MCF 10A (cell line): ENCODE results near the gene ZNF160. TPM values are rescaled to one million over a fixed set of nuclear protein-coding genes. Genes with fewer than 3 reads are reported as not detected.

Experiments used
- BruUV-seq: library from RNA; stranded (reverse); fragments of 400-500 nt; replicated peaks from 2 replicates; lab custom pipeline; 2021; lab: Mats Ljungman, UMichigan
- CTCF ChIA-PET: fragments of 300-600 bp; sonication (Branson Sonifier 250); formaldehyde crosslinking; extraction: SDS; loops from one replicate; lab custom pipeline; 2021; ENCODE audit warnings: antibody characterized with exemption, inconsistent platforms; lab: Yijun Ruan, JAX
- POLR2A ChIA-PET: fragments of 300-600, 350-650 bp; sonication (Branson Sonifier 250); formaldehyde crosslinking; extraction: SDS; loops from one replicate; lab custom pipeline; 2020; ENCODE audit warnings: antibody characterized with exemption, inconsistent platforms; lab: Yijun Ruan, JAX
- DNase-seq: peaks from one replicate; pipeline ENCODE4 v3.0.0-alpha.2; 2018; ENCODE audit not compliant: unreplicated experiment
- H3K27ac Mint-ChIP-seq: one replicate; pipeline ENCODE4 v1.8.0; 2022; ENCODE audit warnings: mild to moderate bottlenecking, low read depth, mixed read lengths; ENCODE audit not compliant: unreplicated experiment
- H3K27me3 Mint-ChIP-seq: one replicate; pipeline ENCODE4 v1.8.0; 2022; ENCODE audit warnings: mixed read lengths; ENCODE audit not compliant: insufficient read depth, unreplicated experiment
- H3K36me3 Mint-ChIP-seq: one replicate; pipeline ENCODE4 v1.8.0; 2022; ENCODE audit warnings: mild to moderate bottlenecking, moderate library complexity, mixed read lengths; ENCODE audit not compliant: insufficient read depth, unreplicated experiment
- H3K4me1 Mint-ChIP-seq: one replicate; pipeline ENCODE4 v1.8.0; 2022; ENCODE audit warnings: mixed read lengths; ENCODE audit not compliant: insufficient read depth, unreplicated experiment
- H3K4me3 Mint-ChIP-seq: one replicate; pipeline ENCODE4 v1.8.0; 2022; ENCODE audit warnings: mild to moderate bottlenecking, moderate library complexity, mixed read lengths; ENCODE audit not compliant: unreplicated experiment
- H3K9me3 Mint-ChIP-seq: one replicate; pipeline ENCODE4 v1.8.0; 2022; ENCODE audit warnings: mixed read lengths; ENCODE audit not compliant: unreplicated experiment
- intact Hi-C: fragments of 100-400 bp; cut with micrococcal nuclease; formaldehyde crosslinking; loops from 2 replicates; pipeline ENCODE4 v1.14.1; 2022
- total RNA-seq: library from RNA; stranded (reverse); gene quantifications from 2 replicates; pipeline ENCODE4 v1.2.3, GENCODE V29; 2022
- TF ChIP-seq, protein P1 (sequence below): fragments of 200-600 bp; IDR thresholded peaks from one replicate; pipeline ENCODE4 v1.8.0; 2022; ENCODE audit warnings: antibody characterized with exemption, mild to moderate bottlenecking; ENCODE audit not compliant: unreplicated experiment

ZNF160 gene
- total RNA-seq, 1 experiment from 2014 or later = 16.5 TPM

DNA sequence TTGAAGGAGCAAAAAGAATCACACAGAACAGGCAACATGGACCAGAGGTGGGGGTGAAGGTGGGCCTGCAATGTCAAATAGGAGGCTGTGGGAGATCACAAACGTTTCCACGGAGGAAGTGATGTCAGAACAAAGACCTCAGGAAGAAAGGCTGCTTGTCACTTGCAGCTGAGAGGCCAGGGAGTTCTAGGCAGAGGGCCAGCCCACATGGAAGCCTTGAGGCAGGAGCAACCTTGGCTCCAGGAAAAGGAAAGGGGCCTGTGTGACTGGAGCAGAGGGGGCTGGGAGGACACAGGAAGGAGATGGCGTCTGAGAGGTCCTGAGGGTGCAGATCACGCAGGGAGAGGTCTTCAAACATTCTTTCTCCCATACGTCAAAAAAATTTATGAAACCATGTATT is 16.3 kb downstream of the ZNF160 start:
- H3K36me3 Mint-ChIP-seq = peaks cover 71% of the 10 kb centered on the region
- peak overlapping the region; percentile 36 for H3K27ac Mint-ChIP-seq
- no peak for DNase-seq
- H3K27me3 Mint-ChIP-seq = no peaks in the 10 kb centered on the region
- peaks cover 17% of the 10 kb centered on the region for H3K9me3 Mint-ChIP-seq
- no peaks in the 10 kb centered on the region for H3K4me1 Mint-ChIP-seq
- POLR2A ChIA-PET = no interaction called here
- TF ChIP-seq, protein P1, sequence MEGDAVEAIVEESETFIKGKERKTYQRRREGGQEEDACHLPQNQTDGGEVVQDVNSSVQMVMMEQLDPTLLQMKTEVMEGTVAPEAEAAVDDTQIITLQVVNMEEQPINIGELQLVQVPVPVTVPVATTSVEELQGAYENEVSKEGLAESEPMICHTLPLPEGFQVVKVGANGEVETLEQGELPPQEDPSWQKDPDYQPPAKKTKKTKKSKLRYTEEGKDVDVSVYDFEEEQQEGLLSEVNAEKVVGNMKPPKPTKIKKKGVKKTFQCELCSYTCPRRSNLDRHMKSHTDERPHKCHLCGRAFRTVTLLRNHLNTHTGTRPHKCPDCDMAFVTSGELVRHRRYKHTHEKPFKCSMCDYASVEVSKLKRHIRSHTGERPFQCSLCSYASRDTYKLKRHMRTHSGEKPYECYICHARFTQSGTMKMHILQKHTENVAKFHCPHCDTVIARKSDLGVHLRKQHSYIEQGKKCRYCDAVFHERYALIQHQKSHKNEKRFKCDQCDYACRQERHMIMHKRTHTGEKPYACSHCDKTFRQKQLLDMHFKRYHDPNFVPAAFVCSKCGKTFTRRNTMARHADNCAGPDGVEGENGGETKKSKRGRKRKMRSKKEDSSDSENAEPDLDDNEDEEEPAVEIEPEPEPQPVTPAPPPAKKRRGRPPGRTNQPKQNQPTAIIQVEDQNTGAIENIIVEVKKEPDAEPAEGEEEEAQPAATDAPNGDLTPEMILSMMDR = no peak
- intact Hi-C loops = no loop called here
- no TSS peak for BruUV-seq
- no peak overlapping the region for H3K4me3 Mint-ChIP-seq
- CTCF ChIA-PET = interaction anchor here (1.0 kb wide), 1 partner anchor 10 kb away, joined by 4 read pairs; no protein-coding TSS in a partner anchor

DNA sequence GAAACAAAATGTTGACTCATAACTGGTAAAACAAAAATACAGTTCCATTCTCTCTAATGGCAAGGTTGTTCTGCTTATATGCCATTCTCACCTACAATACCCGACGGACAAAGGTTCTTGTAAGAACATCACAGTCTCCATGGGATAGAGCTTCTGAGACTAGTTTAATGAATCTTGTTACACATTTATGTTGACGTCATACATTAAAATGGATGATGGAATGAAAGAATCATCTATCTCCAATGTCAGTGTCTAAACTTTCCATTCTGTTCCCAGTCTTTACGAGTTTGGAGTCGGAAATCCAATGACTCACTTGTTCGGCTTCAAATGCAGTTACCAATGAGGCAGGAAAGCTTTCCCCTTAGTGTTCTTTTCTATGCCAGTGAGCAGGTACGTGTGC is 17.7 kb downstream of the ZNF160 start:
- ChIA-PET POLR2A (no interaction called here), CTCF (no interaction called here)
- Mint-ChIP-seq H3K4me1 (no peaks in the 10 kb centered on the region), H3K27ac (no peak overlapping the region), H3K27me3 (no peaks in the 10 kb centered on the region), H3K4me3 (no peak overlapping the region), H3K36me3 (peaks cover 60% of the 10 kb centered on the region), H3K9me3 (peaks cover 28% of the 10 kb centered on the region)
- intact Hi-C loops = no loop called here
- no peak for DNase-seq
- BruUV-seq = no TSS peak
- TF ChIP-seq, protein P1 = no peak

DNA sequence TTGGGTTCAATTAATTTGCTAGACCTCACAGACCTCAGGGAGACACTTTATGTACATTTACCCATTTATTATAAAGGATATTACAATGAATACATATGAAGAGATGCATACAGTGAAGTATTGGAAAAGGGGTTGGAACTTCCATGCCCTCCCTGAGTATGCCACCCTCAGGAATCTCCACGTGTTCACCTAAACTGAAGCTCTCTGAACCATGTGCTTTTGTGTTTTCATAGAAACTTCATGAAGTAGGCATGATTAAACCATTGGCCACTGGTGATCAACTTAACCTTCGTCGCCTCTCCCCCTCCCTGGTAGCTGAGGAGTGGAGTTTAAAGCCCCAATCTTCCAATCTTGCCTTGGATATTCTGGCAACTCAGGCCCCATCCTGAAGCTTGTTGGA is 20.3 kb downstream of the ZNF160 start:
- no peak for DNase-seq
- no peak overlapping the region for H3K4me3 Mint-ChIP-seq
- ChIA-PET POLR2A (interaction anchor here (1.9 kb wide), 1 partner anchor 19 kb away, joined by 6 read pairs; no protein-coding TSS in a partner anchor), CTCF (no interaction called here)
- no peaks in the 10 kb centered on the region for H3K4me1 Mint-ChIP-seq
- intact Hi-C loops = no loop called here
- peaks cover 35% of the 10 kb centered on the region for H3K9me3 Mint-ChIP-seq
- no TSS peak for BruUV-seq
- no peak overlapping the region for H3K27ac Mint-ChIP-seq
- peaks cover 50% of the 10 kb centered on the region for H3K36me3 Mint-ChIP-seq
- no peaks in the 10 kb centered on the region for H3K27me3 Mint-ChIP-seq
- TF ChIP-seq, protein P1 = no peak

DNA sequence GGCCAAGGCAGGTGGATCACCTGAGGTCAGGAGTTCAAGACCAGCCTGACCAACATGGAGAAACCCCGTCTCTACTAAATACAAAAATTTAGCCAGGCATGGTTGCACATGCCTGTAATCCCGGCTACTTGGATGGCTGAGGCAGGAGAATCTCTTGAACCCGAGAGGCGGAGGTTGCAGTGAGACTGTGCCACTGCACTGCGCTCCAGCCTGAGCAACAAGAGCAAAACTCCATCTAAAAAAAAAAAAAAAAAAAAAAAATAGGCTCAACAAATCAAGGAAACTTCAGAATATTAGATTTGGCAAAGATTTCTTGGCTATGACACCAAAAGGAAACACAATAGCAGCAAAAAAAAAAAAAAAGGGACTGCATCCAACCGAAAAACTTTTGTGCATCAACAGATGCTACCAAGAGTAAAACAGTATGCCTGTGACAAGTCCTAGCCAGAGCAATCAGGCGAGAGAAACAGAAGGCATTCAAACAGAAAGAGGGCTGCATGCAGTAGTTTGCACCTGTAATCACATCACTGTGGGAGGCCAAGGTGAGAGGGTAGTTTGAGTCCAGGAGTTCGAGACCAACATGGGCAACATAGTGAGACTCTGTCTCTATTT is 23.8 kb downstream of the ZNF160 start:
- no peak for DNase-seq
- BruUV-seq = no TSS peak
- POLR2A ChIA-PET = no interaction called here
- H3K4me1 Mint-ChIP-seq = no peaks in the 10 kb centered on the region
- H3K36me3 Mint-ChIP-seq = peaks cover 47% of the 10 kb centered on the region
- peaks cover 30% of the 10 kb centered on the region for H3K9me3 Mint-ChIP-seq
- H3K27me3 Mint-ChIP-seq = no peaks in the 10 kb centered on the region
- intact Hi-C loops = no loop called here
- no peak overlapping the region for H3K4me3 Mint-ChIP-seq
- H3K27ac Mint-ChIP-seq = no peak overlapping the region
- TF ChIP-seq, protein P1 = no peak
- CTCF ChIA-PET = no interaction called here
